PC-3 (cell line): ENCODE results near the gene MRPL50. TPM values are rescaled to one million over a fixed set of nuclear protein-coding genes. Genes with fewer than 3 reads are reported as not detected.

Experiments
- ATAC-seq: fragments of 200-7000 bp; cut with Tn5 transposase; 2 replicates; pipeline ENCODE4 v1.9.1; 2020; ENCODE audit warnings: mild to moderate bottlenecking, moderate library complexity
- BruUV-seq: library from RNA; stranded (reverse); fragments of 400-500 nt; replicated peaks from 2 replicates; lab custom pipeline; 2021; lab: Mats Ljungman, UMichigan
- CTCF ChIA-PET: fragments of 300-600 bp; sonication (Branson Sonifier 250); formaldehyde crosslinking; loops from one replicate; lab custom pipeline; 2022; ENCODE audit warnings: antibody characterized with exemption; lab: Charles Lee
- POLR2A ChIA-PET: fragments of 300-600 bp; sonication (Branson Sonifier 250); formaldehyde crosslinking; loops from one replicate; lab custom pipeline; 2022; ENCODE audit warnings: antibody characterized with exemption; ENCODE audit not compliant: unreplicated experiment; lab: Charles Lee
- DNase-seq: peaks from one replicate; pipeline ENCODE4 v3.0.0-alpha.2; 2015
- H2AFZ ChIP-seq: fragments of 300-600 bp; sonication (generic); 2 replicates; pipeline ENCODE4 v1.6.0; 2016; ENCODE audit warnings: antibody characterized with exemption, low read length
- H3F3A ChIP-seq: fragments of 300-600 bp; sonication (generic); one replicate; pipeline ENCODE4 v1.6.0; 2017; ENCODE audit warnings: antibody characterized with exemption, low read length, control low read depth, mild to moderate bottlenecking; ENCODE audit not compliant: unreplicated experiment
- H3K27ac ChIP-seq: fragments of 300-600 bp; sonication (generic); 2 replicates; pipeline ENCODE4 v1.5.1; 2016; ENCODE audit warnings: mild to moderate bottlenecking, low read length
- H3K27me3 ChIP-seq: fragments of 300-600 bp; sonication (generic); 2 replicates; pipeline ENCODE4 v1.6.1; 2016; ENCODE audit warnings: low read length, mixed read lengths
- H3K36me3 ChIP-seq: fragments of 300-600 bp; sonication (generic); 2 replicates; pipeline ENCODE4 v1.6.1; 2016; ENCODE audit warnings: low read depth, mixed run types, low read length, mixed read lengths
- H3K4me1 ChIP-seq: fragments of 300-600 bp; sonication (generic); 2 replicates; pipeline ENCODE4 v1.5.1; 2016; ENCODE audit warnings: low read length; ENCODE audit not compliant: insufficient read depth
- H3K4me2 ChIP-seq: fragments of 300-600 bp; sonication (generic); 2 replicates; pipeline ENCODE4 v1.6.0; 2016; ENCODE audit warnings: low read length
- H3K4me3 ChIP-seq: fragments of 300-600 bp; sonication (generic); 2 replicates; pipeline ENCODE4 v1.5.1; 2016; ENCODE audit warnings: mild to moderate bottlenecking, low read length, mixed read lengths
- H3K79me2 ChIP-seq: fragments of 300-600 bp; sonication (generic); 2 replicates; pipeline ENCODE4 v1.6.1; 2017; ENCODE audit warnings: low read length, mixed read lengths
- H3K9ac ChIP-seq: fragments of 300-600 bp; sonication (generic); 2 replicates; pipeline ENCODE4 v1.6.0; 2016; ENCODE audit warnings: mild to moderate bottlenecking, low read length
- H3K9me2 ChIP-seq: fragments of 300-600 bp; sonication (generic); replicated peaks from 2 replicates; pipeline ENCODE4 v1.6.1; 2016; ENCODE audit warnings: mixed run types, low read length, mixed read lengths
- H3K9me3 ChIP-seq: fragments of 300-600 bp; sonication (generic); 2 replicates; pipeline ENCODE4 v1.6.1; 2016; ENCODE audit warnings: low read length, mixed read lengths
- H4K20me1 ChIP-seq: fragments of 300-600 bp; sonication (generic); 2 replicates; pipeline ENCODE4 v1.6.1; 2016; ENCODE audit warnings: low read length, mixed read lengths
- CTCF ChIP-seq: fragments of 300-600 bp; sonication (generic); conservative IDR thresholded peaks from 2 replicates; pipeline ENCODE4 v1.5.1; 2017; ENCODE audit warnings: antibody characterized with exemption, low read depth, mild to moderate bottlenecking, low read length
- EZH2 ChIP-seq: fragments of 300-600 bp; sonication (generic); IDR thresholded peaks from one replicate; pipeline ENCODE4 v1.6.1; 2017; ENCODE audit warnings: antibody characterized with exemption, mild to moderate bottlenecking, low read length; ENCODE audit not compliant: unreplicated experiment
- EZH2phosphoT487 ChIP-seq: fragments of 300-600 bp; sonication (generic); IDR thresholded peaks from 2 replicates; pipeline ENCODE4 v1.6.1; 2018; ENCODE audit warnings: mild to moderate bottlenecking, antibody characterized with exemption, low read length, borderline replicate concordance
- intact Hi-C: fragments of 100-400 bp; cut with micrococcal nuclease; formaldehyde crosslinking; loops from 2 replicates; pipeline ENCODE4 v1.9.0; 2023
- total RNA-seq: library from RNA; depleted of rRNA; stranded (reverse); fragments of >200 nt; gene quantifications from 2 replicates; pipeline ENCODE4 v1.2.3, GENCODE V29; 2014

The MRPL50 gene
- total RNA-seq, 1 experiment from 2014 or later, result 10.2 TPM

DNA sequence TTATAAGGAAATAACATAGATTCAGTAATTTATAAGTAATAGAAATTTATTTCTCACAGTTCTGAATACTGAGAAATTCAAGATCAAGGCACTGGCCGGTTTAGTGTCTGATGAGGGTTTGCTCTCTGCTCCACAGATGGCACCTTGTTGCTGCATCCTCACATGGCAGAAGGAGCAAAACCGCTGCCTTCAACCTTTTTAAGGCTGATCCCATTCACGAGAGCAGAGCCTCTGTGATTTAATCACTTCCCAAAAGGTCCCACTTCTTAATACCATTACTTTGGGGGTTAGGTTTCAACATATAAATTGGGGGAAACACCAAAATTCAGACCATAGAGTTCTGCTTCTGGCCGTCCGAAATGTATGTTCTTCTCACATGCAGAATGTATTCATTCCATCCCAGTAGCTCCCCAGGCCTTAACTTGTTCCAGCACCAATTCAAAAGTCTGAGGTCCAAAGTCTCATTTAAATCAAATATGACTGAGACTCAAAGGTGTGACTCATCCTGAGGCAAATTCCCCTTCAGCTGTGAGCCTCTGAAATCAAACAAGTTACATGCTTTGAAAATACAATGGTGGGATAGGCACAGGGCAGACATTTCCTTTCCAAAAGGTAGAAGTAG is 44.2 kb downstream of the MRPL50 start:
- H3K4me3 ChIP-seq, result no peak overlapping the region
- no peaks in the 10 kb centered on the region for H3K79me2 ChIP-seq
- H3K9me3 ChIP-seq, result no peaks in the 10 kb centered on the region
- H2AFZ ChIP-seq, result no peak overlapping the region
- no peaks in the 10 kb centered on the region for H3F3A ChIP-seq
- no peak for TF ChIP-seq EZH2phosphoT487
- TF ChIP-seq EZH2, result no peak
- TF ChIP-seq CTCF, result no peak
- CTCF ChIA-PET, result no interaction called here
- no peaks in the 10 kb centered on the region for H4K20me1 ChIP-seq
- DNase-seq (peak; percentile 22), ATAC-seq (peak; percentile 40; the same call in 1 of the 2 replicates)
- H3K9me2 ChIP-seq, result no peaks in the 10 kb centered on the region
- H3K36me3 ChIP-seq, result no peaks in the 10 kb centered on the region
- H3K27ac ChIP-seq, result no peak overlapping the region
- H3K4me1 ChIP-seq, result no peaks in the 10 kb centered on the region
- no peak overlapping the region for H3K4me2 ChIP-seq
- intact Hi-C loops, result no loop called here
- POLR2A ChIA-PET, result no interaction called here
- no peak overlapping the region for H3K9ac ChIP-seq
- no TSS peak for BruUV-seq
- no peaks in the 10 kb centered on the region for H3K27me3 ChIP-seq

DNA sequence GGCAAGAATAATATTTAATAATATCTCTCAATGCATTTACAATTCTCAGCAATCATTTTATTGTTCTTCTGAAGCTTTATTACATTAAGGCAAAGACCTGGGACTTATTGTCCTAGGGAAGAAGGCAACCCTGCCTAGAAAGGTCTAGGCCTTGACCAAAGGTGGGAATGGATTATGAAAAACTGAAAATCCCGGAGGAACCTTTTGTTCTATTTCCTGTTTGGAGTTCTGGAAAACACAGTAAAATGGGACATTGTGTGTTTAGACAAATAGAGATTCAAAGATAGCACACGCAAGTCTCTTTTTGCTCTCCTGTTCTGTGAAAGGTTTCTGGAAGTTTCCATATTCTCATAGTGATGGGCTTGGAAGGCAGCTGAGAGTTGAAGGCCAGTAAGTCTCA is 44.7 kb downstream of the MRPL50 start:
- H3K4me2 ChIP-seq, result no peak overlapping the region
- TF ChIP-seq CTCF (no peak), EZH2 (no peak), EZH2phosphoT487 (no peak)
- no peak for DNase-seq
- CTCF ChIA-PET, result no interaction called here
- no peaks in the 10 kb centered on the region for H3K9me3 ChIP-seq
- no peaks in the 10 kb centered on the region for H3K79me2 ChIP-seq
- BruUV-seq, result no TSS peak
- H3F3A ChIP-seq, result no peaks in the 10 kb centered on the region
- no peaks in the 10 kb centered on the region for H4K20me1 ChIP-seq
- no peaks in the 10 kb centered on the region for H3K27me3 ChIP-seq
- intact Hi-C loops, result no loop called here
- H3K27ac ChIP-seq, result no peak overlapping the region
- POLR2A ChIA-PET, result no interaction called here
- no peaks in the 10 kb centered on the region for H3K36me3 ChIP-seq
- no peak for ATAC-seq
- no peak overlapping the region for H2AFZ ChIP-seq
- no peak overlapping the region for H3K4me3 ChIP-seq
- H3K4me1 ChIP-seq, result no peaks in the 10 kb centered on the region
- H3K9ac ChIP-seq, result no peak overlapping the region
- H3K9me2 ChIP-seq, result no peaks in the 10 kb centered on the region

DNA sequence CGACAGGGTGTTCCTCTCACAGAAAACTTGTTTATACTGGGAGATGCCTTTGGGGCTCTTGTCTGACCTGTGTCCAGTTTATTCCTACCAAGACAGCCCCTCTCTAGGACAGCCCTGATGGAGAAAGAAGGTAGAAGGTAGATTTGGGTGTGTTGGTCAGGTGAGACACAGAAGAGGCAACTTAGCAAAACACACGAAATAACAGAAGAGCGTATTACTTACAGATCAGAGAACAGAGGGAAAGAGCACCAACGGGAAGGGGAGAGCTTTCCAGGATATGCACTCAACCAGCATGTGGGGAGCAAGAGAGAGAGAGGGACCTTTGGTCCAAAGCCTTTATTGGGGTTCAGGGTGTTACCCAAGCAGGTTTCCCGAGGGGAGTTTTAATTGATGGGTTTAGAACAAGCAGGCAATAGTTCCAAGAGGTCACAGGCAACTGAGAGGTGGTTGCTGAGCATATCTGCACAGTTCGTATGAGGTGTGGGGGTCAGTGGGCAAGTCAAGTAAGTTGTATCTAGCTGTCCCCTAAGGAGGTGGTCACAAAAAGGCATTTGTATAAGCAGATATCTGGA is 45.4 kb downstream of the MRPL50 start:
- H2AFZ ChIP-seq, result no peak overlapping the region
- H3K9me2 ChIP-seq, result no peaks in the 10 kb centered on the region
- H3K4me1 ChIP-seq, result no peaks in the 10 kb centered on the region
- H3F3A ChIP-seq, result no peaks in the 10 kb centered on the region
- H3K4me2 ChIP-seq, result no peak overlapping the region
- H4K20me1 ChIP-seq, result no peaks in the 10 kb centered on the region
- no TSS peak for BruUV-seq
- H3K36me3 ChIP-seq, result no peaks in the 10 kb centered on the region
- ATAC-seq (no peak), DNase-seq (no peak)
- H3K4me3 ChIP-seq, result no peak overlapping the region
- intact Hi-C loops, result no loop called here
- CTCF ChIA-PET, result no interaction called here
- POLR2A ChIA-PET, result no interaction called here
- H3K79me2 ChIP-seq, result no peaks in the 10 kb centered on the region
- no peaks in the 10 kb centered on the region for H3K27me3 ChIP-seq
- H3K9ac ChIP-seq, result no peak overlapping the region
- TF ChIP-seq CTCF (no peak), EZH2 (no peak), EZH2phosphoT487 (no peak)
- H3K27ac ChIP-seq, result no peak overlapping the region
- no peaks in the 10 kb centered on the region for H3K9me3 ChIP-seq
